Suprapubic skin (tissue), 4 donors: Measurements from ENCODE around the gene TIAM1. TPM values are rescaled to one million over a fixed set of nuclear protein-coding genes. Genes with fewer than 3 reads are reported as not detected.

Experiments used
- DNase-seq, 2 donors: peaks; one replicate each; pipeline ENCODE4 v3.0.0-alpha.2; 2019; ENCODE audit warnings: low spot score in 2 of 2
- H3K27ac ChIP-seq: fragments of 200-600 bp; sonication (generic); one replicate; pipeline ENCODE4 v1.5.1; 2019
- H3K27me3 ChIP-seq: fragments of 200-600 bp; sonication (generic); one replicate; pipeline ENCODE4 v1.5.1; 2019
- H3K36me3 ChIP-seq: fragments of 200-600 bp; sonication (generic); one replicate; pipeline ENCODE4 v1.5.1; 2019
- H3K4me1 ChIP-seq: fragments of 200-600 bp; sonication (generic); one replicate; pipeline ENCODE4 v1.5.1; 2019
- H3K4me3 ChIP-seq: fragments of 200-600 bp; sonication (generic); one replicate; pipeline ENCODE4 v1.5.1; 2019; ENCODE audit warnings: mild to moderate bottlenecking
- H3K9me3 ChIP-seq: fragments of 200-600 bp; sonication (generic); one replicate; pipeline ENCODE4 v1.5.1; 2019
- EP300 ChIP-seq: sonication (generic); formaldehyde crosslinking; IDR thresholded peaks from one replicate; pipeline ENCODE4 v1.6.1; 2017; ENCODE audit warnings: antibody characterized with exemption
- POLR2A ChIP-seq, 2 donors: fragments of 450-650 bp; IDR thresholded peaks; one replicate each; pipeline ENCODE4 v1.6.1; 2017; ENCODE audit warnings: antibody characterized with exemption in 2 of 2, mild to moderate bottlenecking in 2 of 2, moderate library complexity in 2 of 2
- POLR2AphosphoS5 ChIP-seq, 3 donors: sonication (generic); formaldehyde crosslinking; IDR thresholded peaks; one replicate each; pipeline ENCODE4 v1.6.1; 2017; ENCODE audit warnings: antibody characterized with exemption in 3 of 3
- WGBS: methylation state at CpG from one replicate; pipeline ENCODE4 v1.1.5; 2018; 5-methylcytosine and 5-hydroxymethylcytosine counted together
- total RNA-seq, 4 donors: library from RNA; depleted of rRNA; stranded (reverse); fragments of >200 nt; gene quantifications; one replicate each; pipeline ENCODE4 v1.1.0, GENCODE V29; 2016
- TF ChIP-seq, protein P1 (sequence below), 2 donors: fragments of 200-600 bp in 1 of 2; fragments of 450-650 bp in 1 of 2; sonication (generic) in 1 of 2; IDR thresholded peaks; one replicate each; pipeline ENCODE4 v1.5.1; 2016 to 2019; ENCODE audit warnings: antibody characterized with exemption in 2 of 2, mild to moderate bottlenecking in 1 of 2, moderate library complexity in 1 of 2

TIAM1 gene
- total RNA-seq, 4 donors from 2014 or later, result 71.9 to 135 (median 87.9) TPM

DNA sequence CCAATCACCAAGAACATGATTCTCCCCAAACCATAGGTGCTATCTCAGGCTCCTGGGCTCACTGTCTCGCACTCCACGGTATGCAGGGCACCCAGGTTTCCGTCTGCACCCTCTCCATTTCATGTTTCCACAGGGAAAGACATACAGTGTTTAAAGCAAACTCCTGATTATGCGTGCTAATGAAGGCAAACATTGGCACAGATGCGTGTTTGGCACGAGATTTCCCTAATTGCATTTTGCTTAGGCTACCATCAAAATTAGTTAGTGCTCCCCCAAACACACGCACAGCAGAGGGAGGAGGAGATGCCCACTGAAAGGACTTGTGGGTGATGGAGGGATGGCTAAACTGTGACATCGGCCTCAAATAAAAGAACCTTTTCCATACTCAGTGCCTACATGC is 32.2 kb upstream of the TIAM1 start:
- TF ChIP-seq, protein P1, sequence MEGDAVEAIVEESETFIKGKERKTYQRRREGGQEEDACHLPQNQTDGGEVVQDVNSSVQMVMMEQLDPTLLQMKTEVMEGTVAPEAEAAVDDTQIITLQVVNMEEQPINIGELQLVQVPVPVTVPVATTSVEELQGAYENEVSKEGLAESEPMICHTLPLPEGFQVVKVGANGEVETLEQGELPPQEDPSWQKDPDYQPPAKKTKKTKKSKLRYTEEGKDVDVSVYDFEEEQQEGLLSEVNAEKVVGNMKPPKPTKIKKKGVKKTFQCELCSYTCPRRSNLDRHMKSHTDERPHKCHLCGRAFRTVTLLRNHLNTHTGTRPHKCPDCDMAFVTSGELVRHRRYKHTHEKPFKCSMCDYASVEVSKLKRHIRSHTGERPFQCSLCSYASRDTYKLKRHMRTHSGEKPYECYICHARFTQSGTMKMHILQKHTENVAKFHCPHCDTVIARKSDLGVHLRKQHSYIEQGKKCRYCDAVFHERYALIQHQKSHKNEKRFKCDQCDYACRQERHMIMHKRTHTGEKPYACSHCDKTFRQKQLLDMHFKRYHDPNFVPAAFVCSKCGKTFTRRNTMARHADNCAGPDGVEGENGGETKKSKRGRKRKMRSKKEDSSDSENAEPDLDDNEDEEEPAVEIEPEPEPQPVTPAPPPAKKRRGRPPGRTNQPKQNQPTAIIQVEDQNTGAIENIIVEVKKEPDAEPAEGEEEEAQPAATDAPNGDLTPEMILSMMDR (IDR thresholded peaks at IDR 0.05), result no peak
- no peak for TF ChIP-seq EP300
- Histone ChIP-seq H3K4me1 (peaks cover 8% of the 10 kb centered on the region), H3K9me3 (no peaks in the 10 kb centered on the region), H3K27me3 (no peaks in the 10 kb centered on the region), H3K4me3 (no peak overlapping the region), H3K27ac (no peak overlapping the region), H3K36me3 (no peaks in the 10 kb centered on the region)
- no peak for DNase-seq
- 73% methylated on average over 8 of the region's 8 CpGs for WGBS

DNA sequence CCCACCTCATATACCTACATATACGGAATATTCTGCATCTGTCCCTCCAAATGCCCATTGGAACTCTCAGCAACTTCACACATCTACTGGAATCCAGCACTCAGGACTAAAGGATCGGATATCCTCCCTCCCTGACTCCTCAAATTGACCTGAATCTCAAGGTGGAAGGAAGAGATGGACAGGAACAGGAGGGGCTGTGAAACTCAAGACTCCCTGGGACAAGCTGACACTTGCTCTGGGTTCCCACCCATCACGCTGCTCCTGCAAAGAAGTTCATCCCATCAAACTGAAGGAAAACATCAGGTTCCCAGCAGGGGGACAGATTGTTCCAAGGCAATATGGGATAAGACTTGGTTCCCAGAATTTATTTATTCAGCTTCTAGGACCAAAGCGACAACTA is 30.3 kb upstream of the TIAM1 start:
- Histone ChIP-seq H3K9me3 (no peaks in the 10 kb centered on the region), H3K4me3 (no peak overlapping the region), H3K27me3 (no peaks in the 10 kb centered on the region), H3K36me3 (no peaks in the 10 kb centered on the region), H3K4me1 (peaks cover 19% of the 10 kb centered on the region), H3K27ac (no peak overlapping the region)
- no peak for DNase-seq
- WGBS, result 81% methylated on average over 4 of the region's 4 CpGs
- TF ChIP-seq EP300, result no peak
- TF ChIP-seq, protein P1 (IDR thresholded peaks at IDR 0.05), result no peak
- no peak for TF ChIP-seq POLR2AphosphoS5 (IDR thresholded peaks at IDR 0.05)
- TF ChIP-seq POLR2A (IDR thresholded peaks at IDR 0.05), result no peak

DNA sequence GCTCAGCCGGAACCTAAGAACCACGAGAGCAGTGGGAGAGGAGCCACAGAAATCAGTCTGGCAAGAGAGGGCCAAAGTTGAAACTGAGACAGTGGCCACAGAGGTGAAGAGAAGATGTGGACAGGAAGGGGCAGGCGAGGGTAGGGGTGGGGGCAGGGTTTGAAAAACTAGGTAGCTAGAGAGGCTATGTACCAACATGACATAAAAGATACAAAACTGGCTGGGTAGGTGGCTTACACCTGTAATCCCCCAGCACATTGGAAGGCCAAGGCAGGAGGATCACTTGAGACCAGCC is 28.4 kb upstream of the TIAM1 start:
- no peak for DNase-seq
- Histone ChIP-seq H3K27me3 (no peaks in the 10 kb centered on the region), H3K9me3 (no peaks in the 10 kb centered on the region), H3K4me3 (no peak overlapping the region), H3K27ac (no peak overlapping the region), H3K4me1 (peaks cover 19% of the 10 kb centered on the region), H3K36me3 (no peaks in the 10 kb centered on the region)
- TF ChIP-seq EP300, result no peak
- TF ChIP-seq POLR2A (IDR thresholded peaks at IDR 0.05), result no peak
- TF ChIP-seq POLR2AphosphoS5 (IDR thresholded peaks at IDR 0.05), result no peak
- TF ChIP-seq, protein P1 (IDR thresholded peaks at IDR 0.05), result no peak
- 90% methylated on average over 3 of the region's 3 CpGs for WGBS

DNA sequence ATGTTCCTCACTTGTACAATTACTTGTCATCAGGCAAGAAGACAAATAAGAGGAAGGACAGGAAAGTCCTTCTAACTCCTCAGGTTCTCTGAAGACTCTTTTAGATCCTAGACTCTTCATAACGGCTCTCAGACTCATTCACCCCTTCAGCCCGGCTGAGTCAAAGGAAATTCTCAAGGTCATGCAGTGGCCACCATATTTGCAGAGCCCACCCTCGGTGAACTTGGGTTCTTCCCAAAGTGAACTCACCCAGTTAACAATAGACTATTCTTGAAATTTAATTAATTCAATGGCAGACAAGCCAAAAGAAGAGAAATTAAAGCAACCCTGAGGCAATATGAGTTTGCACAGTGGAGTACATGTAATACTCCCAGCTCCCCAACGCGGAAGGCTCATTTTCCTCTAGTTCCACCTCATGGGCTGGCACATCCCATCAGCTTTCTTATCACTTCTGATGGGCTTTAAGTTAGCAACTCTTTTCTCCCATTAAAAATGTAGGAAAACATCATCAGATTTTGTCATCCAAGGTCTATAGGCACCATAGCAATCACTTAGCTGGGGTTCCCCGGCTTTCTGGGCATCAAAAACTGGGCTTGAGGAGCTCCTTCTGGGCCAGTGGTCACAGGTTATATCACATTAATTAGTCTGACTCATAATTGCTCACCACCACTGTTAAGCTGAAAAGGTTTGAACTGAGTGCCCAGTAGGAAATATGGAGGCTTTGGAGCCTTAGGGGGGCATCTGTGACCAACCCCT is 27.8 kb upstream of the TIAM1 start:
- Histone ChIP-seq H3K4me1 (peaks cover 19% of the 10 kb centered on the region), H3K27ac (no peak overlapping the region), H3K4me3 (no peak overlapping the region), H3K36me3 (no peaks in the 10 kb centered on the region), H3K27me3 (no peaks in the 10 kb centered on the region), H3K9me3 (no peaks in the 10 kb centered on the region)
- 59% methylated on average over 6 of the region's 6 CpGs for WGBS
- no peak for DNase-seq
- no peak for TF ChIP-seq POLR2A (IDR thresholded peaks at IDR 0.05)

DNA sequence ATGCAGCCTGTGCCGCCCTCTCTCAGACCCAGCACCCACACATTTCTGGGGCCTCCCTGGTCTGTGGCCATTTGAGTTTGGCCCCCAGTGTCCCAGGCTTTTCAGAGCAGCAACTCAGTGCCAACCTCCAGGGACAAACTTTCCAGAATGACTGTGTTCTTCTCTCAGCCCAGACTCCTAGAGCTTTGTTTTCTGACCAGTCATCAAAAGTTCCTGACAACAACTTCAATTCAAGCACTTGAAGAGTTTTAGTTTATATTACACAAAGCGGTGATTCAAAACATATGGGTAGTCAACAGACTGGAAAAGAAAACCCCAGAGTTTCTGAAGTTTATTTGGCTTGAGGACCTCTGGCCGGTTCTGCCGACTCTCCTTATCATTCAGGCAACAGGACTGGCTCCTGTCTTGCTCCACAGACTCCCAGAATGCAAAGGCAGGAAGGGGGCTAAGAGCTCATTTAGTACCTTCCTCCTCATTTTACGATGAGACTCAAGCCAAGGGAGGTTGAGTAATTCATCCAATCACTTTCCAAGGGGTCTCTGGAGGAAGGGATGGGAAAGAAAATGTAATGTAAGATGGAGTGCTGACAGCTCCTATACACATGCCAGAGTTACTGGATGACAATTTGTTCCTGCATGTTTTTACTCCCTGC is 27.0 kb upstream of the TIAM1 start:
- H3K27ac ChIP-seq, result no peak overlapping the region
- no peak for TF ChIP-seq POLR2AphosphoS5 (IDR thresholded peaks at IDR 0.05)
- no peak for TF ChIP-seq EP300
- no peak for TF ChIP-seq POLR2A (IDR thresholded peaks at IDR 0.05)
- TF ChIP-seq, protein P1 (IDR thresholded peaks at IDR 0.05), result no peak
- DNase-seq, result no peak
- H3K4me1 ChIP-seq, result peaks cover 22% of the 10 kb centered on the region
- 75% methylated on average over 5 of the region's 5 CpGs for WGBS
- H3K27me3 ChIP-seq, result no peaks in the 10 kb centered on the region
- H3K36me3 ChIP-seq, result no peaks in the 10 kb centered on the region
- no peak overlapping the region for H3K4me3 ChIP-seq
- no peaks in the 10 kb centered on the region for H3K9me3 ChIP-seq
